BE2C (cell line): ENCODE data around the gene POU6F2.

Source experiments
- DNase-seq: peaks from one replicate; pipeline ENCODE4 v3.0.0-alpha.2; 2020
- H3K27me3 ChIP-seq: fragments of 250-450 bp; sonication (Bioruptor Pico); 2 replicates; pipeline ENCODE4 v1.5.1; 2020; ENCODE audit warnings: mild to moderate bottlenecking
- H3K36me3 ChIP-seq: fragments of 250-450 bp; sonication (Bioruptor Pico); 2 replicates; pipeline ENCODE4 v1.5.1; 2020; ENCODE audit warnings: mild to moderate bottlenecking
- H3K4me1 ChIP-seq: fragments of 250-450 bp; sonication (Bioruptor Pico); 2 replicates; pipeline ENCODE4 v1.5.1; 2020
- H3K4me3 ChIP-seq: 2 replicates; pipeline ENCODE4 v1.5.1; 2011; ENCODE audit warnings: low read depth, low read length
- H3K9me3 ChIP-seq: fragments of 250-450 bp; sonication (Bioruptor Pico); 2 replicates; pipeline ENCODE4 v1.5.1; 2020
- CTCF ChIP-seq: IDR thresholded peaks from 2 replicates; pipeline ENCODE4 v1.5.1; 2012; ENCODE audit warnings: mild to moderate bottlenecking, low read depth, low read length

The POU6F2 gene

GRCh38 chr7:39252916-39253315 lies 275.2 kb downstream of the POU6F2 start:
- TF ChIP-seq CTCF: no peak
- Histone ChIP-seq H3K4me3 (no peak overlapping the region), H3K27me3 (0 out of 2 replicates have a peak, but pooled peaks cover 4% of the 10 kb centered on the region), H3K4me1 (no peaks in the 10 kb centered on the region), H3K36me3 (no peaks in the 10 kb centered on the region), H3K9me3 (no peaks in the 10 kb centered on the region; the same call in 1 of the 2 replicates)
- DNase-seq: no peak

- Histone ChIP-seq H3K9me3 (no peaks in the 10 kb centered on the region), H3K4me3 (no peak overlapping the region), H3K4me1 (no peaks in the 10 kb centered on the region), H3K27me3 (0 out of 2 replicates have a peak, but pooled peaks cover under 1% of the 10 kb centered on the region), H3K36me3 (no peaks in the 10 kb centered on the region)
- no peak for DNase-seq
- TF ChIP-seq CTCF: no peak
Observed at GRCh38 chr7:39259391-39260003, 281.8 kb downstream of the POU6F2 start.

- Histone ChIP-seq H3K4me1 (peaks cover 3% of the 10 kb centered on the region; the same call in 1 of the 2 replicates), H3K9me3 (no peaks in the 10 kb centered on the region), H3K4me3 (no peak overlapping the region), H3K27me3 (no peaks in the 10 kb centered on the region), H3K36me3 (no peaks in the 10 kb centered on the region)
- no peak for TF ChIP-seq CTCF
- DNase-seq: no peak
Observed at GRCh38 chr7:39260279-39260844, 282.7 kb downstream of the POU6F2 start.

GRCh38 chr7:39261771-39262170 lies 284.1 kb downstream of the POU6F2 start:
- Histone ChIP-seq H3K4me1 (peaks cover 3% of the 10 kb centered on the region; the same call in 1 of the 2 replicates), H3K36me3 (no peaks in the 10 kb centered on the region), H3K9me3 (no peaks in the 10 kb centered on the region), H3K27me3 (no peaks in the 10 kb centered on the region), H3K4me3 (no peak overlapping the region)
- TF ChIP-seq CTCF: no peak
- no peak for DNase-seq

- TF ChIP-seq CTCF: no peak
- Histone ChIP-seq H3K4me3 (no peak overlapping the region), H3K4me1 (peaks cover 3% of the 10 kb centered on the region; the same call in 1 of the 2 replicates), H3K9me3 (no peaks in the 10 kb centered on the region), H3K36me3 (no peaks in the 10 kb centered on the region), H3K27me3 (no peaks in the 10 kb centered on the region)
- no peak for DNase-seq
Observed at GRCh38 chr7:39265641-39266591, 288.2 kb downstream of the POU6F2 start.
